KMS-11 (cell line): Measurements from ENCODE around the gene BTNL9.

ENCODE experiments used
- H2AFZ ChIP-seq: fragments of 200-600 bp; sonication (generic); 2 replicates; pipeline ENCODE4 v1.6.1; 2016; ENCODE audit warnings: antibody characterized with exemption, mixed run types, low read depth
- H3K27ac ChIP-seq: fragments of 200-600 bp; sonication (generic); 2 replicates; pipeline ENCODE4 v1.6.1; 2016; ENCODE audit warnings: mild to moderate bottlenecking, mixed run types
- H3K27me3 ChIP-seq: fragments of 200-600 bp; sonication (generic); 2 replicates; pipeline ENCODE4 v1.6.1; 2017; ENCODE audit warnings: mild to moderate bottlenecking, low read depth, mixed run types, moderate library complexity; ENCODE audit not compliant: insufficient read depth
- H3K36me3 ChIP-seq: fragments of 200-600 bp; sonication (generic); 2 replicates; pipeline ENCODE4 v1.6.1; 2017; ENCODE audit warnings: mild to moderate bottlenecking, mixed run types; ENCODE audit not compliant: insufficient read depth
- H3K4me1 ChIP-seq: fragments of 200-600 bp; sonication (generic); 2 replicates; pipeline ENCODE4 v1.6.1; 2016; ENCODE audit warnings: mild to moderate bottlenecking, low read depth, mixed run types; ENCODE audit not compliant: poor library complexity, severe bottlenecking
- H3K4me2 ChIP-seq: fragments of 200-600 bp; sonication (generic); 2 replicates; pipeline ENCODE4 v1.7.0; 2016; ENCODE audit warnings: mild to moderate bottlenecking, mixed run types
- H3K4me3 ChIP-seq: fragments of 200-600 bp; sonication (generic); IDR thresholded peaks from 2 replicates; pipeline ENCODE4 v1.6.1; 2017; ENCODE audit warnings: low read depth, low read length, mixed read lengths; ENCODE audit not compliant: insufficient read depth
- H3K79me2 ChIP-seq: fragments of 200-600 bp; sonication (generic); 2 replicates; pipeline ENCODE4 v1.6.1; 2016; ENCODE audit warnings: low read depth, mixed run types; ENCODE audit not compliant: insufficient read depth
- H3K9ac ChIP-seq: fragments of 200-600 bp; sonication (generic); 2 replicates; pipeline ENCODE4 v1.6.1; 2016; ENCODE audit warnings: mild to moderate bottlenecking, mixed run types
- H4K20me1 ChIP-seq: fragments of 200-600 bp; sonication (generic); 2 replicates; pipeline ENCODE4 v1.6.1; 2016; ENCODE audit warnings: mild to moderate bottlenecking, mixed run types; ENCODE audit not compliant: insufficient read depth
- CTCF ChIP-seq: fragments of 200-600 bp; sonication (generic); conservative IDR thresholded peaks from 2 replicates; pipeline ENCODE4 v1.6.1; 2017; ENCODE audit warnings: low read depth, mild to moderate bottlenecking, antibody characterized with exemption, low read length, moderate library complexity, mixed read lengths

The BTNL9 gene

GRCh38 chr5:181069767-181070491, 29.9 kb downstream of the BTNL9 start:
- no peak overlapping the region for H3K9ac ChIP-seq
- no peak for TF ChIP-seq CTCF
- no peak overlapping the region for H3K27ac ChIP-seq
- H3K27me3 ChIP-seq, result no peaks in the 10 kb centered on the region
- no peak overlapping the region for H2AFZ ChIP-seq
- no peaks in the 10 kb centered on the region for H3K36me3 ChIP-seq
- no peak overlapping the region for H3K4me3 ChIP-seq
- no peaks in the 10 kb centered on the region for H3K4me1 ChIP-seq
- no peaks in the 10 kb centered on the region for H4K20me1 ChIP-seq
- no peaks in the 10 kb centered on the region for H3K79me2 ChIP-seq
- no peak overlapping the region for H3K4me2 ChIP-seq

GRCh38 chr5:181070523-181070922, 30.5 kb downstream of the BTNL9 start:
- H4K20me1 ChIP-seq, result no peaks in the 10 kb centered on the region
- H3K4me1 ChIP-seq, result no peaks in the 10 kb centered on the region
- TF ChIP-seq CTCF, result no peak
- H3K27me3 ChIP-seq, result no peaks in the 10 kb centered on the region
- H3K9ac ChIP-seq, result no peak overlapping the region
- H3K4me2 ChIP-seq, result no peak overlapping the region
- no peak overlapping the region for H2AFZ ChIP-seq
- H3K4me3 ChIP-seq, result no peak overlapping the region
- no peaks in the 10 kb centered on the region for H3K79me2 ChIP-seq
- H3K27ac ChIP-seq, result no peak overlapping the region
- H3K36me3 ChIP-seq, result no peaks in the 10 kb centered on the region

- Histone ChIP-seq H3K4me1 (no peaks in the 10 kb centered on the region), H3K27ac (no peak overlapping the region), H3K79me2 (no peaks in the 10 kb centered on the region), H3K9ac (no peak overlapping the region), H3K27me3 (no peaks in the 10 kb centered on the region), H2AFZ (no peak overlapping the region), H3K36me3 (no peaks in the 10 kb centered on the region), H3K4me3 (no peak overlapping the region), H3K4me2 (no peak overlapping the region), H4K20me1 (no peaks in the 10 kb centered on the region)
- no peak for TF ChIP-seq CTCF
Observed at GRCh38 chr5:181071257-181071656, 31.2 kb downstream of the BTNL9 start.

GRCh38 chr5:181076920-181077319, 36.9 kb downstream of the BTNL9 start:
- Histone ChIP-seq H3K79me2 (no peaks in the 10 kb centered on the region), H2AFZ (no peak overlapping the region), H3K27me3 (no peaks in the 10 kb centered on the region), H3K9ac (no peak overlapping the region), H3K4me2 (no peak overlapping the region), H3K4me3 (no peak overlapping the region), H3K36me3 (no peaks in the 10 kb centered on the region), H4K20me1 (no peaks in the 10 kb centered on the region), H3K27ac (no peak overlapping the region), H3K4me1 (no peaks in the 10 kb centered on the region)
- no peak for TF ChIP-seq CTCF
